Astrocyte of the cerebellum (primary cell): ENCODE results near the gene UBE2I.

Source experiments
- DNase-seq: peaks from one replicate; pipeline ENCODE4 v3.0.0-alpha.2; 2011; ENCODE audit warnings: low read depth
- H3K4me3 ChIP-seq: 2 replicates; pipeline ENCODE4 v1.5.1; 2011; ENCODE audit warnings: mild to moderate bottlenecking, low read depth, low read length, moderate library complexity
- in situ Hi-C: cut with HindIII; loops from 2 replicates; pipeline ENCODE4 v1.10.0; 2017; ENCODE audit warnings: low sequenced_read_pairs
- TF ChIP-seq, protein P1 (sequence below): IDR thresholded peaks from 2 replicates; pipeline ENCODE4 v1.5.1; 2012; ENCODE audit warnings: low read length, low read depth, moderate library complexity, mild to moderate bottlenecking; ENCODE audit errors: missing control alignments

UBE2I gene

DNA sequence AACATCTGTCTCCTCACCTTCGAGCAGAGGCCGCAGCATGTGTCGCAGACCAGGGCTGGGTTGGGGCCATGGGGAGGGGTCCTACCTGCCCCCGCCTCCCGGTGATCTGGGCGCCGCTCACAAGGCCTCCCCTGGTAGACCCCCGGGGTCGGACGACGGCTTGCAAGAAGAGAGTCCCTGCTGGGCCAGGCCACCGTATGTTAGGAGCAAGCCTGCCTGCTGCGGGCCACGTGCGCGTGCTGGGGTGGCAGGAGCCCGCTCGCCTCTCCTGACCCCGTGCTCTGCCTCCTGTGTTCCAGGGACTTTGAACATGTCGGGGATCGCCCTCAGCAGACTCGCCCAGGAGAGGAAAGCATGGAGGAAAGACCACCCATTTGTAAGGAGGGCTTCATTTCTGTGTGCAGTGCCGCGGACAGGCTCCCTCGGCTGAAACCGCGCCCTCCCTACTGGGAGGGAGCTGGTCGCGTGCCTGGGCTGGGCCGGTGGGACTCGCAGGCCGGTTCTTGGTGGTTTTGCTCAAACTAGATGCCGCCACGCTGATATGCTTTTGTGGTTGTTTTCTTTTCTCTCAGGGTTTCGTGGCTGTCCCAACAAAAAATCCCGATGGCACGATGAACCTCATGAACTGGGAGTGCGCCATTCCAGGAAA is 4.4 kb downstream of the UBE2I start:
- TF ChIP-seq, protein P1, sequence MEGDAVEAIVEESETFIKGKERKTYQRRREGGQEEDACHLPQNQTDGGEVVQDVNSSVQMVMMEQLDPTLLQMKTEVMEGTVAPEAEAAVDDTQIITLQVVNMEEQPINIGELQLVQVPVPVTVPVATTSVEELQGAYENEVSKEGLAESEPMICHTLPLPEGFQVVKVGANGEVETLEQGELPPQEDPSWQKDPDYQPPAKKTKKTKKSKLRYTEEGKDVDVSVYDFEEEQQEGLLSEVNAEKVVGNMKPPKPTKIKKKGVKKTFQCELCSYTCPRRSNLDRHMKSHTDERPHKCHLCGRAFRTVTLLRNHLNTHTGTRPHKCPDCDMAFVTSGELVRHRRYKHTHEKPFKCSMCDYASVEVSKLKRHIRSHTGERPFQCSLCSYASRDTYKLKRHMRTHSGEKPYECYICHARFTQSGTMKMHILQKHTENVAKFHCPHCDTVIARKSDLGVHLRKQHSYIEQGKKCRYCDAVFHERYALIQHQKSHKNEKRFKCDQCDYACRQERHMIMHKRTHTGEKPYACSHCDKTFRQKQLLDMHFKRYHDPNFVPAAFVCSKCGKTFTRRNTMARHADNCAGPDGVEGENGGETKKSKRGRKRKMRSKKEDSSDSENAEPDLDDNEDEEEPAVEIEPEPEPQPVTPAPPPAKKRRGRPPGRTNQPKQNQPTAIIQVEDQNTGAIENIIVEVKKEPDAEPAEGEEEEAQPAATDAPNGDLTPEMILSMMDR = no peak
- no peak overlapping the region for H3K4me3 ChIP-seq
- in situ Hi-C loops = no loop called here
- DNase-seq = no peak

DNA sequence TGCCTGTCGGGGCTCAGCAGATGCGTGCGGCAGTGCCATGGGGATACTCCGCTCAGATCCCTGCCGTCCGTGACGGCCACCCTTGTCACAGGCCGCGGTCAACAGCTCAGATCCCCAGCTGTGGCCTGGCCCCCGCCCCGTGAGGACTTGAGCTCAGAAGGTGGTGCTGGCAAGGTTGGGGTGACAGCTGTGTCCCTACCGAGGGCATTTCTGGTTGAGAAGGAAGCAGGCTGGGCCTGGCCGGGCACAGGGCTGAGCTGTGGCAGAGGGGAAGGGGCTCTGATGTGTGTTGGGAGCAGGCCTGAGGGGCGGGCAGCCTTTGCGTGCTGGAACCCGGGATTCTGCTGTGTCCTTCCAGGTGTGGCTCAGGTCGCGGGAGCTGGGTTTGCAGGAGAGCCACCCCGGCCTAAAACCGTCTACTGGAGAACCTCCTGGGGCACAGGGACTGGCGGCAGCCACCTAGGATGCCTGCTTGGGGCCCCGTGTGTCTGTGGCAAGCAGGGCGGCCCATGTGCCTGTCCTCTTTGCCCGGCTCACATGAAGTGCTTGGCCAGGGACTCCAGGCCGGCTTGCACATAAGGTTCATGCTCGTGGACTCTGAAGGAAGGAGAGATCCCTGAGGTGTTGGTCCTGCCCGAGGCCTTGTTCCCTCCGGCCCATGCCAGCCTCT is 5.1 kb downstream of the UBE2I start:
- in situ Hi-C loops = no loop called here
- TF ChIP-seq, protein P1 = no peak
- DNase-seq = no peak
- H3K4me3 ChIP-seq = no peak overlapping the region

DNA sequence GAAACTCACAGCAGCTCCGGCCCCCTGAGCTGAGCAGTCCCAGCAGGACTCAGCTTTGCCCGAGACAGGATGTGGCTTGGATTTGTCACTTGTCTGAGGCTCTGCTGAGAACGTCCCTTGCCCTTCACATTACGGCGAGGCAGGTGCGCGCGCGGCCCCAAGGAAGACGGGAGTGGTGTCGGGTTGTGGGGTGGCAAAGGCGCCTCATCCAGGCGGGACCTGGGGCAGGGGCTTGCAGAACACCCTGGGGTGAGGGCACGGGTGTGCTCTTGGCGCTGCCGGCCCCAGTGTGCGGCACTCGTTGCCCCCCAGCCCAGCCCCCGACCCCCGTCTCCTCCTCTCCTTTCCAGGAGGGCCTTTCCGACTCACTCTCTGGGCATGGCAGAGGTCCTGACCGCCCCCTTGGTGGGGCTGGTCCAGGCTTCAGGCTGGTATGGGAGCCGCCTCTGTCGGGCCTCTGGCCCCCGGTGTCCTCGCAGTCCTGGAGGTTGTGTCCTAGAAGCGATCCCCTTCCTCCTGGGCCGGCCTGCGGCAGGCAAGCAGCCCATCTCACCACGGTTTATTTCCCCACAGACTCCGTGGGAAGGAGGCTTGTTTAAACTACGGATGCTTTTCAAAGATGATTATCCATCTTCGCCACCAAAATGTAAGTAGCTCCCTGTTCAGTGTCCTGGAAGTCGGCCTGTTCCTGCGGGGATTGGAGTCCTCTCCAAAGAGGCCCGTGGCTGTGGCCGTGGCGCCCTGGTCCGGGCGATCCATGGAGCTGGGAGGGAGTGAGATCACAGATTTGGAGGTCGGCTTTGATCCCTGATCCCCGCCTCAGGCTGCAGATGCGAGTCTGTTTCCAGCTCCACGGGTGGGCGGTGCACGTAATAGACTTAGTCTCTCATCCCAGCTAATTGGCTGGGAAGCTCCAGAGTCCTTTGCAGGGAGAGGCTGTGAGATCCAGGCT is 5.9 kb downstream of the UBE2I start:
- in situ Hi-C loops = no loop called here
- H3K4me3 ChIP-seq = no peak overlapping the region
- TF ChIP-seq, protein P1 = no peak
- no peak for DNase-seq

DNA sequence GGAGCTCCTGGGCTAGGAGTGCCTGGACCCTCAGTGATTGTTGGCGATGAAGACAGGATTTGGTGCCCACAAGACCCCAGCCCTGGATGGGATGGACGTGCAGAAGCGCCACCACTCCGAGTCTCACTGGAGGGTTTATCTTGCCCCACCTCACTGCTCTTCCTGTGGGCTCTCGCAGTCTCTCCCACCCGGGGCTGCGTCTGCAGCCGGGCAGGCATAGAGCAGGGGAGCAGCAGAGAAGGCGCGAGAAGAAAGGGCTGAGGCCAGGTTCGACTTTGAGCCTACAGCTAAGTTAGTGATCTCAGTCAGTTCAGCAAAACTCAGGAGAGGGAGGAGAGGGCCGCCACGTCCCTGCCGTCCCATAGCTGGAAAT is 6.6 kb downstream of the UBE2I start:
- no peak overlapping the region for H3K4me3 ChIP-seq
- in situ Hi-C loops = no loop called here
- TF ChIP-seq, protein P1 = no peak
- no peak for DNase-seq

DNA sequence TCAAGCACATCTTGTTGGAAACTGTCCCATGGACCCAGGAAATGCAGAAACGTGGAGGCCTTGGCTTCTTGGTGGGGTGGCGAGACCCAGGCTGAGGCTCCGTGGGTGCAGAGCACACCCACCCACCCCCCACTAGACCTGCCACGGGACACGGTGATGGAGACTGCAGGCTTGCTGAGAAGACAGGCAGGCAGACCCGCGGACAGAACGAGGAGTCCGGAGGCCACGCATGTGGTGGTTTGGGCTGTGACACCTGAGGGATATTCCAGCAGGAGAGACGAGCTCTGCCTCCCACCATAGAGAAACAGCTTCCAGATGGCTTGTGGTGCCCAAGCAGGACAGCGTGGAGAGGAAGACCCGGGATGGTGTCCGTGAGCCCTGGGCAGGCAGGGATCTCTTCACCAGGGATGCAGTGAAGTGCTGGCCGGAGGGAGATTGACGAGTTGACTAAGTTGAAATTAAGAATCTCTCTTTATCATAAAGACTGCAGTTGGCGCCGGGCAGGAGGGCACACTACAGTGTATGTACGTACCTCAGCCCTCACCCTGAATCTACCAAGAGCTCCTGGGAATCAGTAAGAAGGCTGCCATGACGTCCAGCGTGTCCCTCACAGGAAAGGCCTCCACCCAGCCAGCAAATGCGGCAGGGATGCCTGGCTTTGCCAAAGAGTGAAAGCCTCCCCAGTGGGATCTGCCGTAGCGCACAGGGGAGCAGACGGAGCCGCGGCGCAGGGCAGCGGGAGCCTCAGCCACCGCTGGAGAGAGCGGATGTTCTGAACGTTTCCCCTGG is 8.2 kb downstream of the UBE2I start:
- DNase-seq = no peak
- H3K4me3 ChIP-seq = no peak overlapping the region
- TF ChIP-seq, protein P1 = no peak
- in situ Hi-C loops = no loop called here

DNA sequence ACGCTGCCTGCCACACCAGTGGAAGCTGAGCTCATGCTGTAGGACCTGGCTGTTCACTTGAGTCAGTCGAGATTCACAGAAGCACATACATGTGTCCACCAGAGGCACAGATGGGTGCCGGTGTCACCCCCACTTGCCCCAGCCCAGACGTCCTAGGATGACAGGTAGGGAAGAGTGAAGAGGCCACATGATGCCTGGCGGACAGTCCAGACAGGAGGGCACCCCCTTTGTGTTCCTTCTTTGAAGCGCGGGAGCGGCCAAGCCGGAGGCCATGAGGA is 8.8 kb downstream of the UBE2I start:
- no peak for DNase-seq
- H3K4me3 ChIP-seq = no peak overlapping the region
- in situ Hi-C loops = no loop called here
- TF ChIP-seq, protein P1 = no peak
